Trophoblast cell (in vitro differentiated cells and primary cell): ENCODE data around the gene UBA1.

Experiments
- DNase-seq, 2 donors: peaks; one replicate each; pipeline ENCODE4 v3.0.0-alpha.2; 2016
- H2AFZ ChIP-seq: 2 replicates; pipeline ENCODE4 v1.6.1; 2013; ENCODE audit warnings: low read length, moderate library complexity, mild to moderate bottlenecking; ENCODE audit not compliant: insufficient read depth, poor library complexity
- H2AK5ac ChIP-seq: 2 replicates; pipeline ENCODE4 v1.6.1; 2013; ENCODE audit warnings: mild to moderate bottlenecking, low read length
- H2BK120ac ChIP-seq: 2 replicates; pipeline ENCODE4 v1.6.1; 2013; ENCODE audit warnings: low read length, mild to moderate bottlenecking, moderate library complexity; ENCODE audit not compliant: insufficient read depth, poor library complexity
- H2BK12ac ChIP-seq: 2 replicates; pipeline ENCODE4 v1.6.1; 2013; ENCODE audit warnings: mild to moderate bottlenecking, low read length, moderate library complexity
- H2BK5ac ChIP-seq: 2 replicates; pipeline ENCODE4 v1.6.1; 2013; ENCODE audit warnings: low read length, low read depth, moderate library complexity, mild to moderate bottlenecking; ENCODE audit not compliant: poor library complexity
- H3K14ac ChIP-seq: 2 replicates; pipeline ENCODE4 v1.6.1; 2013; ENCODE audit warnings: mild to moderate bottlenecking, low read length
- H3K18ac ChIP-seq: 2 replicates; pipeline ENCODE4 v1.6.1; 2013; ENCODE audit warnings: mild to moderate bottlenecking, low read length
- H3K23ac ChIP-seq: 2 replicates; pipeline ENCODE4 v1.6.1; 2013; ENCODE audit warnings: low read length
- H3K27ac ChIP-seq: 2 replicates; pipeline ENCODE4 v1.5.1; 2013; ENCODE audit warnings: low read depth, mild to moderate bottlenecking, inconsistent platforms, low read length, moderate library complexity
- H3K27me3 ChIP-seq: 2 replicates; pipeline ENCODE4 v1.6.1; 2013; ENCODE audit warnings: inconsistent platforms, mild to moderate bottlenecking, low read length, moderate library complexity; ENCODE audit not compliant: insufficient read depth
- H3K36me3 ChIP-seq, 2 experiments: 1 replicate in 1 of 2; 2 replicates in 1 of 2; pipeline ENCODE4 v1.6.1; 2013; ENCODE audit warnings: low read length in 2 of 2, mild to moderate bottlenecking in 2 of 2, moderate library complexity in 1 of 2; ENCODE audit not compliant: insufficient read depth in 2 of 2, control insufficient read depth in 1 of 2
- H3K4ac ChIP-seq: 2 replicates; pipeline ENCODE4 v1.6.1; 2013; ENCODE audit warnings: low read depth, mild to moderate bottlenecking, low read length, moderate library complexity
- H3K4me1 ChIP-seq, 2 experiments: 1 replicate in 1 of 2; 2 replicates in 1 of 2; pipeline ENCODE4 v1.6.1; 2013; ENCODE audit warnings: low read length in 2 of 2, mild to moderate bottlenecking in 2 of 2, moderate library complexity in 1 of 2; ENCODE audit not compliant: insufficient read depth in 2 of 2, control insufficient read depth in 1 of 2
- H3K4me2 ChIP-seq: 2 replicates; pipeline ENCODE4 v1.6.1; 2013; ENCODE audit warnings: inconsistent platforms, mild to moderate bottlenecking, low read length, moderate library complexity
- H3K4me3 ChIP-seq: 2 replicates; pipeline ENCODE4 v1.5.1; 2013; ENCODE audit warnings: mild to moderate bottlenecking, low read depth, low read length, inconsistent platforms
- H3K79me1 ChIP-seq: one replicate; pipeline ENCODE4 v1.6.1; 2013; ENCODE audit warnings: low read length
- H3K79me2 ChIP-seq: 2 replicates; pipeline ENCODE4 v1.6.1; 2013; ENCODE audit warnings: low read length, mild to moderate bottlenecking; ENCODE audit not compliant: control insufficient read depth, insufficient read depth, poor library complexity
- H3K9ac ChIP-seq: 2 replicates; pipeline ENCODE4 v1.6.1; 2013; ENCODE audit warnings: mild to moderate bottlenecking, low read length
- H3K9me3 ChIP-seq: 2 replicates; pipeline ENCODE4 v1.6.1; 2013; ENCODE audit warnings: low read depth, mild to moderate bottlenecking, control low read depth, inconsistent platforms, low read length; ENCODE audit not compliant: insufficient read depth
- H4K12ac ChIP-seq: 2 replicates; pipeline ENCODE4 v1.6.1; 2013; ENCODE audit warnings: low read depth, mild to moderate bottlenecking, low read length, moderate library complexity
- H4K8ac ChIP-seq: 2 replicates; pipeline ENCODE4 v1.6.1; 2013; ENCODE audit warnings: low read depth, mild to moderate bottlenecking, low read length, moderate library complexity
- H4K91ac ChIP-seq: one replicate; pipeline ENCODE4 v1.6.1; 2013; ENCODE audit warnings: low read depth, mild to moderate bottlenecking, low read length, moderate library complexity
- WGBS: extraction: QIAGEN DNeasy Blood & Tissue Kit; methylation state at CpG from one replicate; pipeline ENCODE4 v1.1.7; 2013; ENCODE audit warnings: missing lambda C conversion rate; ENCODE audit not compliant: insufficient read length, insufficient coverage; ENCODE audit errors: extremely low coverage; 5-methylcytosine and 5-hydroxymethylcytosine counted together

Gene UBA1

GRCh38 chrX:47210661-47211425 lies 17.2 kb downstream of the UBA1 start:
- Histone ChIP-seq H3K79me1 (no peaks in the 10 kb centered on the region), H2BK5ac (no peak overlapping the region), H3K27ac (no peak overlapping the region), H3K9me3 (no peaks in the 10 kb centered on the region), H3K4ac (no peak overlapping the region), H3K27me3 (no peaks in the 10 kb centered on the region), H3K18ac (no peak overlapping the region), H3K23ac (no peak overlapping the region), H3K14ac (no peak overlapping the region), H4K91ac (no peak overlapping the region), H4K8ac (no peak overlapping the region), H4K12ac (no peak overlapping the region), H3K4me1 (no peaks in the 10 kb centered on the region), H3K4me3 (no peak overlapping the region), H3K36me3 (peaks cover 61 to 86% of the 10 kb centered on the region in 2 experiments), H2BK12ac (no peak overlapping the region), H3K9ac (no peak overlapping the region), H2AK5ac (no peak overlapping the region), H3K79me2 (no peaks in the 10 kb centered on the region), H2AFZ (no peak overlapping the region), H2BK120ac (no peak overlapping the region), H3K4me2 (no peak overlapping the region)
- no peak for DNase-seq
- no CpG with 5 or more reads among the region's 15 CpGs for WGBS

- no peaks in the 10 kb centered on the region for H3K79me2 ChIP-seq
- no peak overlapping the region for H4K12ac ChIP-seq
- no peak overlapping the region for H2BK12ac ChIP-seq
- H2AFZ ChIP-seq = no peak overlapping the region
- H3K14ac ChIP-seq = no peak overlapping the region
- no peak overlapping the region for H3K4ac ChIP-seq
- no peak overlapping the region for H2AK5ac ChIP-seq
- H3K9ac ChIP-seq = no peak overlapping the region
- H3K27me3 ChIP-seq = no peaks in the 10 kb centered on the region
- no peak overlapping the region for H3K27ac ChIP-seq
- H3K23ac ChIP-seq = no peak overlapping the region
- no peak overlapping the region for H2BK5ac ChIP-seq
- no peak overlapping the region for H2BK120ac ChIP-seq
- no peaks in the 10 kb centered on the region for H3K79me1 ChIP-seq
- H4K8ac ChIP-seq = no peak overlapping the region
- H3K36me3 ChIP-seq = peaks cover 58 to 81% of the 10 kb centered on the region in 2 experiments
- no peak overlapping the region for H3K4me2 ChIP-seq
- WGBS = no CpG with 5 or more reads among the region's 12 CpGs
- no peak overlapping the region for H3K18ac ChIP-seq
- H3K4me1 ChIP-seq = peaks cover 5% of the 10 kb centered on the region in 2 experiments
- no peak overlapping the region for H3K4me3 ChIP-seq
- H4K91ac ChIP-seq = no peak overlapping the region
- DNase-seq = no peak
- H3K9me3 ChIP-seq = no peaks in the 10 kb centered on the region
Observed at GRCh38 chrX:47212381-47213293, 19.0 kb downstream of the UBA1 start.

DNA sequence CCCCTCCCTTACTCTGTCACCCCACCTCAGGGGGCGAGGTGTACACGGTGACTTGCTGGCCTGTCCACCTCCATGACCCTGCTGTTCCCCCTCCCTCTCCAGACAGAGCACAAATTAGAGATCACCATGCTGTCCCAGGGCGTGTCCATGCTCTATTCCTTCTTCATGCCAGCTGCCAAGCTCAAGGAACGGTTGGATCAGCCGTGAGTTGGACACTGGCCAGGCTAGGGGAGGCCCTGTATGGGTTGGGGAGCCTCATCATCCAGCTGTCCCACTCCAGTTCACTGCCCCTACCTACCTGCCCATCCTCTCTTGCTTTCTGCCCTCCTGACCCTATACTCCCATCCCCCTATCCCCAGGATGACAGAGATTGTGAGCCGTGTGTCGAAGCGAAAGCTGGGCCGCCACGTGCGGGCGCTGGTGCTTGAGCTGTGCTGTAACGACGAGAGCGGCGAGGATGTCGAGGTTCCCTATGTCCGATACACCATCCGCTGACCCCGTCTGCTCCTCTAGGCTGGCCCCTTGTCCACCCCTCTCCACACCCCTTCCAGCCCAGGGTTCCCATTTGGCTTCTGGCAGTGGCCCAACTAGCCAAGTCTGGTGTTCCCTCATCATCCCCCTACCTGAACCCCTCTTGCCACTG lies 20.9 kb downstream of the UBA1 start:
- H2BK120ac ChIP-seq = no peak overlapping the region
- WGBS = no CpG with 5 or more reads among the region's 20 CpGs

GRCh38 chrX:47215291-47215900 lies 21.8 kb downstream of the UBA1 start:
- no peak overlapping the region for H2BK12ac ChIP-seq
- no peak overlapping the region for H2AFZ ChIP-seq
- H3K18ac ChIP-seq = no peak overlapping the region
- DNase-seq = no peak
- no peak overlapping the region for H3K23ac ChIP-seq
- H3K9ac ChIP-seq = no peak overlapping the region
- H4K12ac ChIP-seq = no peak overlapping the region
- no peak overlapping the region for H2BK5ac ChIP-seq
- no peak overlapping the region for H3K27ac ChIP-seq
- H3K4me3 ChIP-seq = no peak overlapping the region
- H3K79me1 ChIP-seq = peaks cover 11% of the 10 kb centered on the region
- no peak overlapping the region for H4K8ac ChIP-seq
- no peaks in the 10 kb centered on the region for H3K27me3 ChIP-seq
- H2BK120ac ChIP-seq = no peak overlapping the region
- H2AK5ac ChIP-seq = no peak overlapping the region
- no peak overlapping the region for H3K14ac ChIP-seq
- no peak overlapping the region for H3K4ac ChIP-seq
- peaks cover 38 to 56% of the 10 kb centered on the region in 2 experiments for H3K36me3 ChIP-seq
- H3K4me2 ChIP-seq = no peak overlapping the region
- H4K91ac ChIP-seq = no peak overlapping the region
- WGBS = no CpG with 5 or more reads among the region's 12 CpGs
- H3K9me3 ChIP-seq = peaks cover 4% of the 10 kb centered on the region
- peaks cover 11 to 16% of the 10 kb centered on the region in 2 experiments for H3K4me1 ChIP-seq
- peaks cover 15% of the 10 kb centered on the region for H3K79me2 ChIP-seq

More for the DNA sequence above, 20.9 kb downstream of the UBA1 start:
- Histone ChIP-seq H3K4me1 (peaks cover 7% of the 10 kb centered on the region in 2 experiments), H3K79me2 (peaks cover 10% of the 10 kb centered on the region), H3K27me3 (no peaks in the 10 kb centered on the region), H2BK5ac (no peak overlapping the region), H3K9me3 (peaks cover under 1% of the 10 kb centered on the region), H3K9ac (no peak overlapping the region), H2AK5ac (no peak overlapping the region), H3K27ac (no peak overlapping the region), H3K4me2 (no peak overlapping the region), H4K12ac (no peak overlapping the region), H4K8ac (no peak overlapping the region), H3K23ac (no peak overlapping the region), H2BK12ac (no peak overlapping the region), H3K14ac (no peak overlapping the region), H2AFZ (no peak overlapping the region), H4K91ac (no peak overlapping the region), H3K4ac (no peak overlapping the region), H3K36me3 (peaks cover 45 to 64% of the 10 kb centered on the region in 2 experiments), H3K4me3 (no peak overlapping the region), H3K18ac (no peak overlapping the region), H3K79me1 (peaks cover 11% of the 10 kb centered on the region)
- no peak for DNase-seq
